AG09309 (cell line): Measurements from ENCODE around the gene CIB2.

Experiments
- DNase-seq: peaks from one replicate; pipeline ENCODE4 v3.0.0-alpha.2; 2010; ENCODE audit warnings: low read depth
- H3K4me3 ChIP-seq: 2 replicates; pipeline ENCODE4 v1.5.1; 2011; ENCODE audit warnings: mild to moderate bottlenecking, low read depth, low read length, moderate library complexity; ENCODE audit not compliant: control insufficient read depth
- TF ChIP-seq, protein P1 (sequence below): IDR thresholded peaks from 2 replicates; pipeline ENCODE4 v1.5.1; 2011; ENCODE audit warnings: mild to moderate bottlenecking, low read depth, low read length, inconsistent platforms; ENCODE audit not compliant: insufficient read depth, control insufficient read depth; ENCODE audit errors: missing control alignments

The CIB2 gene

DNA sequence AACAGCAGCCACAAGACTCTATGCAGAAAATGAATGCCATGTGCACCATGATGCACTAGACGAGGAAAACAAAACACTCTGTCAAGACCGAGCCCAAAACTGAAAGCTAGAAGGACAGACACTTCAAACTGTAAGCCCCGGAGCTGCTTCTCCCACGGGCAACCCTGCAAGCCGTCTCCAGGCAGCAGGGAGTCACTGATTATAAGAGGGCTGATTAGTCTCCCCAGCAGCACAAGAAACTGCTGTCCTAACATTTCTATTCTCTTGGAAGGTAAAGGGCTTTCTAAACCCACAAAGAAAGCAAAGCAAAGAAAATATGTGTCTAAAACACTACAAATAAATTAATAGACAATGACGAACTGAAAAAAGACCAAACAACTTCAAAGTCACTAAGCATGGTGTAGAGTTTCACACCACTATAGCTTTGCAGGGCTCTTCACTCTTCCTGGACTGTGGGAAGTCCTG is 69.2 kb downstream of the CIB2 start:
- TF ChIP-seq, protein P1, sequence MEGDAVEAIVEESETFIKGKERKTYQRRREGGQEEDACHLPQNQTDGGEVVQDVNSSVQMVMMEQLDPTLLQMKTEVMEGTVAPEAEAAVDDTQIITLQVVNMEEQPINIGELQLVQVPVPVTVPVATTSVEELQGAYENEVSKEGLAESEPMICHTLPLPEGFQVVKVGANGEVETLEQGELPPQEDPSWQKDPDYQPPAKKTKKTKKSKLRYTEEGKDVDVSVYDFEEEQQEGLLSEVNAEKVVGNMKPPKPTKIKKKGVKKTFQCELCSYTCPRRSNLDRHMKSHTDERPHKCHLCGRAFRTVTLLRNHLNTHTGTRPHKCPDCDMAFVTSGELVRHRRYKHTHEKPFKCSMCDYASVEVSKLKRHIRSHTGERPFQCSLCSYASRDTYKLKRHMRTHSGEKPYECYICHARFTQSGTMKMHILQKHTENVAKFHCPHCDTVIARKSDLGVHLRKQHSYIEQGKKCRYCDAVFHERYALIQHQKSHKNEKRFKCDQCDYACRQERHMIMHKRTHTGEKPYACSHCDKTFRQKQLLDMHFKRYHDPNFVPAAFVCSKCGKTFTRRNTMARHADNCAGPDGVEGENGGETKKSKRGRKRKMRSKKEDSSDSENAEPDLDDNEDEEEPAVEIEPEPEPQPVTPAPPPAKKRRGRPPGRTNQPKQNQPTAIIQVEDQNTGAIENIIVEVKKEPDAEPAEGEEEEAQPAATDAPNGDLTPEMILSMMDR = no peak
- DNase-seq = no peak

DNA sequence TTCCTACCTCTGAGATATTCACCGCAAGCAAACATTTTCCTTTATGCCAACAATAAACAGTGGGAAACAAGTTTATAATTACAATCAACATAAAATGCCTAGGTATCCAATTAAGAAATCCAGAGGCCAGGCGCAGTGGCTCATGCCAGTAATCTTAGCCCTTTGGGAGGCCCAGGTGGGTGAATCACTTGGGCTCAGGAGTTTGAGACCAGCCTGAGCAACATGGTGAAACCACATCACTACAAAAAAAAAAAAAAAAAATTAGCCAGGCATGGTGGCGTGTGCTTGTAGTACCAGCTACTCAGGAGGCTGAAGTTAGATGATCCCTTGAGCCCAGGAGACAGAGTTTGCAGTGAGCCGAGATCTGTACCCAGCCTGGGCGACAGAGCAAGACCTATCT is 71.0 kb downstream of the CIB2 start:
- no peak overlapping the region for H3K4me3 ChIP-seq
- DNase-seq = no peak
- TF ChIP-seq, protein P1 = no peak

More for the DNA sequence above, 69.2 kb downstream of the CIB2 start:
- peak overlapping the region; percentile 8; the same call in 1 of the 2 replicates for H3K4me3 ChIP-seq

DNA sequence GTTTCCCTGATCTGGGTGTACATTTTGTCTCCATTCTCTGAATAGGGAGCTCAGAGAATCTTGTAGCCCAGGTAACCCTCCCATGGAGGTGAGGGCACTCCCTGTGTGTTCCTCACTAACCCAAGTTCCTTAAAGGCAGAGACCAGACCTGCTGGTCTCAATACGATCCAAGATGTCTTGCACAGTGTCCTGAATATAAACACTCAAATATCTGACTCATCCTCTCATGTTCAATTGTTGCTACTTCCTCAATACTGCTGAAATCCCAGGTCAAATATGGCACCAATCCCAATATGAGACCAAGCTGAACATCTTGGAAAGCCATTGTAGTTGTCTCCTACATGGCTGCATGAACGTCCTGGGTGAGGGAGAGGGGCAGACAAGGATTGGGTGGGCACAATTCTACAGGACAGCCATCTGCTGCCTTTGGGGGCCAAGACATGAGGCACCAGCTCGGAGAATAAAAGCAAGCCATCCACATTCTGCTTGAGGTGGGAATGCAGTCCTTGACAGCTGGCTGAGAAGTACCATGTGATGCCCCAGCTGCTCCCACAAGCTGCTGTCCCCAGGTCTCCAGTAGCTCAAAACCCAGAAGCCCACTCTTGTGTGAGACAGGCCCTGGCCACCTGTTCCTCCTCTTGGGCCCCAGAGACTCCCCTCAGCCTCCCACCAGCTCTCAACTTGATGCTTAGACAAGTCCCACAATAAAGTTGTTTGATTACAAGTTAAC is 72.0 kb downstream of the CIB2 start:
- TF ChIP-seq, protein P1 = no peak
- no peak overlapping the region for H3K4me3 ChIP-seq
- no peak for DNase-seq

DNA sequence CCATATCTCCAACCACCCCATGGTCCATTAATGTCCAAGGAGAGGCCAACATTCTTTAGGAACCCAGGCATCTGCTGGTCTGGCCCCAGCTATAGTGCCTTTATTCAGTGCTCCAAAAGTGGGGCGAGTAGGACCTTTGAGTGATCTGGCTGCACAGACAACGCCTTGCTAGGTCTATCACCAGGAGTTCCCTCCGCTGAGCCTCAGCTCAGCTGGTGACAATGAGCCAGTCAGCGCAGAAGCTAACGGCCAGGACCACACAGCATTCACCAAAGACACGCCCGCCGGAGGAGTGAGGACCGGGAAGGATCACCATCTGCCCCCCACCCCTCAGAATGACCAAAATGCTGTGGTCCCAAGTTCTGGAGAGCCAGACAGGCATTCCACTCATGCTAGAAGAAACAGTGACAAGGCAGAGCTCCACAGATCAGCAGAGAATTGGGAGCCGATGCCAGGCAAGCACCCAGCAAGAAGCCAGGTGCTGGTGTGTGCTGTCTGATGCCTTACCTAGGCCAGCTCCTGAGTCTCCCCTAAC is 72.8 kb downstream of the CIB2 start:
- no peak overlapping the region for H3K4me3 ChIP-seq
- no peak for DNase-seq
- TF ChIP-seq, protein P1 = no peak

DNA sequence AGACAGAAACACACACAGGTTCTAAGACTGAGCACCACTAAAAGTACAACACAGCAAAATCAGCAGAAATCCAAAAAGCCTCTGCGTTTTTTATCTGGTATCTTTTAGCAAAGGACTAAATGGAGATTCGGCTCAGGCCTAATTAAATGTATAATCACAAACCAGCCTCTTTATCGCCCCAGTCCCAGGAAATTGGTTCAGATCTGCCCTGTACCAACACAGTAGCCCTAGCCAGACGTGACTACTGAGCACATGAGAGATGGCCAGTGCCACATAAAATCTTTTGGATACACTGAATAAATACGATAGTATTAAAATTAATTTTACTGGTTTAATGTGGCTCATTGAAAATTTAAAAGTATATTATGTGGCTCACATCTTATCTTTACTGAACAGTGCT is 73.4 kb downstream of the CIB2 start:
- TF ChIP-seq, protein P1 = no peak
- no peak for DNase-seq
- no peak overlapping the region for H3K4me3 ChIP-seq

DNA sequence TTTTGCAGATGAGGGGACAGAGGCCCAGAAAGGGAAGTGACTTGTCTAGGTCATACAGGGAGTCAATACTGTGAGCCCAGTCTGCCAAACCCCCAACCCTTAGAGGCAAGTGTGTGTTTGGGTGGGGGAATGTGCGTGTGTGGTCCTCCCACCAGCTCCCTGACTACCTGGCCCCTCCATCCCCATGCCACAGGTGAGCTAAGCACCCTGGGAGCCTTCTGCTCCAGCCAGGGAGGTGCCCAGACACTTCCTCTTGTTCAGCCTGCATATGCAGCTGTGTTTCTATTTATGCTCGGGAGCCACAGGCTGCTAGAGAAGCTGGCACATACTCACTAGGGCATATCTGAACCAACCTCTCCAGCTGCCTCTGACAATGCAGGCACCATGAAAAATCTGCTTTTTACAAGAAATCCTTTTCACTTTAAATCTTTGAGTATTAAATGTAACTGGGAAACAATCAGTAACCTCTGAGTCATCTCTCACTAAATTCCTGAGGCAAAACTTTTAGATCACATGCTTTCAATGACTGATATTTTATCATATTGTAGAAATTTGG is 74.5 kb downstream of the CIB2 start:
- TF ChIP-seq, protein P1 = no peak
- H3K4me3 ChIP-seq = no peak overlapping the region
- no peak for DNase-seq
